GM23338 (cell line): ENCODE results near the gene TOMM70. TPM values are rescaled to one million over a fixed set of nuclear protein-coding genes. Genes with fewer than 3 reads are reported as not detected.

Source experiments
- ATAC-seq: fragments of 200-7000 bp; cut with Tn5 transposase; 3 replicates; pipeline ENCODE4 v1.9.1; 2020
- DNase-seq: peaks from one replicate; pipeline ENCODE4 v3.0.0-alpha.2; 2015; ENCODE audit warnings: low spot score
- H2AFZ ChIP-seq: fragments of 200-600 bp; sonication (generic); 2 replicates; pipeline ENCODE4 v1.8.0; 2016; ENCODE audit warnings: antibody characterized with exemption, mild to moderate bottlenecking, moderate library complexity
- H3F3A ChIP-seq: fragments of 200-600 bp; sonication (generic); replicated peaks from 2 replicates; pipeline ENCODE4 v1.8.0; 2017; ENCODE audit warnings: antibody characterized with exemption, mixed run types, low read depth
- H3K27ac ChIP-seq: fragments of 200-600 bp; sonication (generic); 2 replicates; pipeline ENCODE4 v1.6.1; 2016; ENCODE audit warnings: low read depth
- H3K27me3 ChIP-seq: fragments of 200-600 bp; sonication (generic); 2 replicates; pipeline ENCODE4 v1.8.0; 2016; ENCODE audit warnings: mild to moderate bottlenecking, mixed run types, moderate library complexity; ENCODE audit not compliant: insufficient read depth
- H3K36me3 ChIP-seq: fragments of 200-600 bp; sonication (generic); 2 replicates; pipeline ENCODE4 v1.8.0; 2016; ENCODE audit warnings: mild to moderate bottlenecking; ENCODE audit not compliant: insufficient read depth
- H3K4me1 ChIP-seq: fragments of 200-600 bp; sonication (generic); 2 replicates; pipeline ENCODE4 v1.8.0; 2016; ENCODE audit warnings: mild to moderate bottlenecking, moderate library complexity; ENCODE audit not compliant: insufficient read depth
- H3K4me2 ChIP-seq: fragments of 200-600 bp; sonication (generic); 2 replicates; pipeline ENCODE4 v1.7.1; 2017; ENCODE audit warnings: mixed run types
- H3K4me3 ChIP-seq: fragments of 200-600 bp; sonication (generic); 2 replicates; pipeline ENCODE4 v1.6.1; 2016; ENCODE audit warnings: mixed run types
- H3K79me2 ChIP-seq: fragments of 200-600 bp; sonication (generic); replicated peaks from 2 replicates; pipeline ENCODE4 v1.8.0; 2017; ENCODE audit warnings: mild to moderate bottlenecking; ENCODE audit not compliant: insufficient read depth
- H3K9me2 ChIP-seq: fragments of 200-600 bp; sonication (generic); 2 replicates; pipeline ENCODE4 v1.8.0; 2017; ENCODE audit not compliant: insufficient read depth
- H4K20me1 ChIP-seq: fragments of 200-600 bp; sonication (generic); replicated peaks from 2 replicates; pipeline ENCODE4 v1.8.0; 2017; ENCODE audit warnings: mild to moderate bottlenecking; ENCODE audit not compliant: insufficient read depth
- H3K27ac Mint-ChIP-seq: 2 replicates; pipeline ENCODE4 v1.8.0; 2020; ENCODE audit warnings: inconsistent platforms, mild to moderate bottlenecking, moderate library complexity, mixed read lengths
- H3K27me3 Mint-ChIP-seq: 3 replicates; pipeline ENCODE4 v1.8.0; 2022; ENCODE audit warnings: low read depth, mild to moderate bottlenecking, moderate library complexity, mixed read lengths, inconsistent platforms; ENCODE audit not compliant: insufficient read depth, poor library complexity
- H3K36me3 Mint-ChIP-seq: 3 replicates; pipeline ENCODE4 v1.8.0; 2021; ENCODE audit warnings: low read depth, mild to moderate bottlenecking, inconsistent platforms, moderate library complexity, mixed read lengths
- H3K4me1 Mint-ChIP-seq: 3 replicates; pipeline ENCODE4 v1.8.0; 2020; ENCODE audit warnings: mild to moderate bottlenecking, inconsistent platforms, mixed read lengths
- H3K4me3 Mint-ChIP-seq: 3 replicates; pipeline ENCODE4 v1.8.0; 2021; ENCODE audit warnings: moderate library complexity, mild to moderate bottlenecking, inconsistent platforms, mixed read lengths
- H3K9me3 Mint-ChIP-seq: 3 replicates; pipeline ENCODE4 v1.8.0; 2020; ENCODE audit warnings: moderate library complexity, mild to moderate bottlenecking, inconsistent platforms, mixed read lengths
- CTCF ChIP-seq, 2 experiments: fragments of 200-600 bp in 1 of 2; sonication (generic) in 1 of 2; conservative IDR thresholded peaks; 2 replicates each; pipeline versions ENCODE4 v1.5.1 to v1.6.1; 2016 to 2017; ENCODE audit warnings: antibody characterized with exemption in 2 of 2, low read depth in 2 of 2, mild to moderate bottlenecking in 2 of 2, moderate library complexity in 1 of 2
- EZH2 ChIP-seq: fragments of 200-600 bp; sonication (generic); IDR thresholded peaks from one replicate; pipeline ENCODE4 v1.8.0; 2017; ENCODE audit warnings: antibody characterized with exemption, mild to moderate bottlenecking, low read depth; ENCODE audit not compliant: unreplicated experiment
- EZH2phosphoT487 ChIP-seq: fragments of 200-600 bp; sonication (generic); IDR thresholded peaks from one replicate; pipeline ENCODE4 v1.8.1; 2018; ENCODE audit warnings: antibody characterized with exemption; ENCODE audit not compliant: unreplicated experiment
- ZNF462 ChIP-seq: fragments of 250-450 bp; sonication (Bioruptor Pico); IDR thresholded peaks from 2 replicates; pipeline ENCODE4 v1.5.0; 2020; ENCODE audit warnings: mild to moderate bottlenecking, moderate library complexity
- polyA plus RNA-seq: library from polyadenylated mRNA; unstranded; fragments of >200 nt; fragmentation: Nextera tagmentation; extraction: Ambion mirVana; gene quantifications from 2 replicates; pipeline ENCODE4 v1.2.1, GENCODE V29; 2016
- total RNA-seq: library from RNA; depleted of rRNA; stranded (reverse); fragments of >200 nt; shearing (Covaris generic); gene quantifications from 2 replicates; pipeline ENCODE4 v1.2.3, GENCODE V29; 2014

The TOMM70 gene
- total and polyA plus RNA-seq, 2 experiments from 2014 or later = 29.5 to 66.8 TPM

GRCh38 chr3:100443690-100444089 lies 42.8 kb upstream of the TOMM70 start (continued):
- TF ChIP-seq ZNF462 (CRISPR knock-in tag) = no peak
- TF ChIP-seq EZH2 = no peak

- no peaks in the 10 kb centered on the region for H3K27me3 ChIP-seq
- H3K4me3 ChIP-seq = no peak overlapping the region
- H3K9me3 Mint-ChIP-seq = peaks cover 43% of the 10 kb centered on the region
- peaks cover 47% of the 10 kb centered on the region for H3K36me3 Mint-ChIP-seq
- ATAC-seq (no peak), DNase-seq (no peak)
- H3K36me3 ChIP-seq = 0 out of 2 replicates have a peak, but pooled peaks cover 10% of the 10 kb centered on the region
- H3K27ac ChIP-seq = no peak overlapping the region
- no peaks in the 10 kb centered on the region for H3K79me2 ChIP-seq
- no peaks in the 10 kb centered on the region for H3F3A ChIP-seq
- H3K4me1 Mint-ChIP-seq = peaks cover 2% of the 10 kb centered on the region; the same call in 2 of the 3 replicates
- no peak overlapping the region for H3K4me2 ChIP-seq
- H2AFZ ChIP-seq = no peak overlapping the region
- no peaks in the 10 kb centered on the region for H4K20me1 ChIP-seq
- H3K27me3 Mint-ChIP-seq = no peaks in the 10 kb centered on the region
- peaks cover 8% of the 10 kb centered on the region; the same call in 1 of the 2 replicates for H3K4me1 ChIP-seq
- H3K27ac Mint-ChIP-seq = no peak overlapping the region
- no peaks in the 10 kb centered on the region for H3K9me2 ChIP-seq
- no peak overlapping the region for H3K4me3 Mint-ChIP-seq
- TF ChIP-seq EZH2phosphoT487 (no peak), ZNF462 (CRISPR knock-in tag) (no peak), CTCF (conservative IDR thresholded peaks at IDR 0.05; ENCODE audit: low read depth in 2 of 2) (no peak)
These were observed 40.0 kb upstream of the TOMM70 start for GRCh38 chr3:100440895-100441294.
